ENCODE data around the gene TAS1R2. TPM values are rescaled to one million over a fixed set of nuclear protein-coding genes. Genes with fewer than 3 reads are reported as not detected.

Gene TAS1R2
- polyA plus RNA-seq, 1 of the 3 experiments (the other 2 are of a cell fraction) = not detected

DNA sequence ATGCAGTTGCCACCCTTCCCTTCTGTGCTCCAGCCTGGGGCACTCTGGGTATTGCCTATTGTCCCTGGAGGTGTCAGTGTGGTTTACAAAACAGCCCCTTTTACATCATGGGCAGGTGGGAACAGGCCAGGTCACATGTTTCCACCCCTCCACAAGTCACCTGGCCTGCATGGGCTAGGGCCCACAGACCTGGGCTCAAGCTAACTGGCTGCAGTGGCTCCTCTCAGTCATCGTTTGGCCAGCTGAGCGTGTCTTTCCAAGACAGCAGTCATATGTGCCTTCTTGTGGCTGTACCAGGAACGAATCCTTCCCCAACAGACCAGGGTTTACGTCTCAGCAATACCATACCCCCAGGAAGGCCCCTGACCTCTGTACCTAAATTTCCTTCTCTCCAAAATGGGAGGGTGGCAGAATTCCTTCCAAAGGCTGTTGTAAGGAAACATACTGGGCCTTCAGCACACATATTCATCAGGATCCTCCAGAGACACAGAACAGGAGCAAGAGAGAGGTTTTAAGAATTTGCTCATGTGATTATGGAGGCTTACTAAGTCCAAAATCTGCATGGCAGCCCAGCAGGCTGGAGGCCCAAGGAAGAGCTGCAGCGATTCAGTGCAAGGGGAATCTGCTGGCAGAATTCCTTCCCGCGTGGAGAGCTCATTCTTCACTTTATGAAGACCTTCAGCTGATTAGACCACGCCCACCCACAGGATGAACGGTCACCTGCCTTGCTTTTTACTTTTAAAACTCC is 10.6 kb upstream of the TAS1R2 start:
- H3K4me3 ChIP-seq (ENCODE audit: low read depth in 2 of 2, low read length in 1 of 2) = no peak overlapping the region
- no peak overlapping the region for H3K4me2 ChIP-seq
- no peaks in the 10 kb centered on the region for H4K20me1 ChIP-seq (ENCODE audit: insufficient read depth)
- no peak overlapping the region for H3K9ac ChIP-seq
- H3K79me2 ChIP-seq (ENCODE audit: insufficient read depth) = no peaks in the 10 kb centered on the region
- no peaks in the 10 kb centered on the region; a peak in 1 of 4 replicates for H3K4me1 ChIP-seq (ENCODE audit: control insufficient read depth in 1 of 2, insufficient read depth in 2 of 2, low read depth in 1 of 2, low read length in 1 of 2)
- WGBS (ENCODE audit: low lambda C conversion rate) = 76% methylated on average over 8 of the region's 9 CpGs
- H3F3A ChIP-seq (replicated peaks; ENCODE audit: insufficient read depth) = no peaks in the 10 kb centered on the region
- DNase-seq = no peak
- peaks cover 12% of the 10 kb centered on the region; the same call in 1 of the 2 replicates for H3K27me3 ChIP-seq (ENCODE audit: insufficient read depth)
- POLR2A ChIA-PET = no interaction called here
- H3K27ac ChIP-seq (ENCODE audit: low read depth in 2 of 2, low read length in 1 of 2) = no peak overlapping the region
- H3K9me2 ChIP-seq = no peaks in the 10 kb centered on the region
- H3K9me3 ChIP-seq = no peaks in the 10 kb centered on the region
- no peaks in the 10 kb centered on the region for H3K36me3 ChIP-seq (replicated peaks in 1 of 2; ENCODE audit: control insufficient read depth in 1 of 2, insufficient read depth in 2 of 2, low read length in 1 of 2)
- CTCF ChIA-PET = interaction anchor here (1.0 to 25.9 kb wide), 2 partner anchors 14 to 272 kb away, joined by 3 to 350 read pairs; no protein-coding TSS in a partner anchor
- H2AFZ ChIP-seq (ENCODE audit: low read depth) = no peak overlapping the region
- TF ChIP-seq RCOR1 (IDR thresholded peaks at IDR 0.05; ENCODE audit: low read length) (no peak), SMC3 (IDR thresholded peaks at IDR 0.05; ENCODE audit: low read depth, low read length) (no peak), GABPA (IDR thresholded peaks at IDR 0.05; ENCODE audit: low read depth) (no peak), GATA2 (CRISPR knock-in tag; IDR thresholded peaks at IDR 0.05) (no peak), FOSL2 (IDR thresholded peaks at IDR 0.05; ENCODE audit: borderline replicate concordance, low read depth) (no peak), IRF3 (IDR thresholded peaks at IDR 0.05; ENCODE audit: low read depth, low read length) (no peak), RFX5 (IDR thresholded peaks at IDR 0.05; ENCODE audit: low read length) (no peak), SIN3A (IDR thresholded peaks at IDR 0.05; ENCODE audit: borderline replicate concordance, low read depth, low read length) (no peak), JUND (IDR thresholded peaks at IDR 0.05) (no peak), TEAD4 (IDR thresholded peaks at IDR 0.05; ENCODE audit: borderline replicate concordance, insufficient read depth) (no peak)
- TF ChIP-seq, protein P1, sequence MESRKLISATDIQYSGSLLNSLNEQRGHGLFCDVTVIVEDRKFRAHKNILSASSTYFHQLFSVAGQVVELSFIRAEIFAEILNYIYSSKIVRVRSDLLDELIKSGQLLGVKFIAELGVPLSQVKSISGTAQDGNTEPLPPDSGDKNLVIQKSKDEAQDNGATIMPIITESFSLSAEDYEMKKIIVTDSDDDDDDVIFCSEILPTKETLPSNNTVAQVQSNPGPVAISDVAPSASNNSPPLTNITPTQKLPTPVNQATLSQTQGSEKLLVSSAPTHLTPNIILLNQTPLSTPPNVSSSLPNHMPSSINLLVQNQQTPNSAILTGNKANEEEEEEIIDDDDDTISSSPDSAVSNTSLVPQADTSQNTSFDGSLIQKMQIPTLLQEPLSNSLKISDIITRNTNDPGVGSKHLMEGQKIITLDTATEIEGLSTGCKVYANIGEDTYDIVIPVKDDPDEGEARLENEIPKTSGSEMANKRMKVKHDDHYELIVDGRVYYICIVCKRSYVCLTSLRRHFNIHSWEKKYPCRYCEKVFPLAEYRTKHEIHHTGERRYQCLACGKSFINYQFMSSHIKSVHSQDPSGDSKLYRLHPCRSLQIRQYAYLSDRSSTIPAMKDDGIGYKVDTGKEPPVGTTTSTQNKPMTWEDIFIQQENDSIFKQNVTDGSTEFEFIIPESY (IDR thresholded peaks at IDR 0.05; ENCODE audit: borderline replicate concordance, low read depth) = no peak
- TF ChIP-seq, protein P2, sequence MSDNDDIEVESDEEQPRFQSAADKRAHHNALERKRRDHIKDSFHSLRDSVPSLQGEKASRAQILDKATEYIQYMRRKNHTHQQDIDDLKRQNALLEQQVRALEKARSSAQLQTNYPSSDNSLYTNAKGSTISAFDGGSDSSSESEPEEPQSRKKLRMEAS (IDR thresholded peaks at IDR 0.05; ENCODE audit: low read depth) = no peak

GRCh38 chr1:18868801-18869424 is 9.5 kb upstream of the TAS1R2 start:
- no peaks in the 10 kb centered on the region for H3K79me2 ChIP-seq (ENCODE audit: insufficient read depth)
- ChIA-PET POLR2A (no interaction called here), CTCF (interaction anchor here (1.0 to 25.9 kb wide), 4 partner anchors 15 to 293 kb away, joined by 3 to 350 read pairs (median 3); no protein-coding TSS in a partner anchor)
- no peaks in the 10 kb centered on the region for H3K9me3 ChIP-seq
- DNase-seq = no peak
- H3K4me1 ChIP-seq (ENCODE audit: control insufficient read depth in 1 of 2, insufficient read depth in 2 of 2, low read depth in 1 of 2, low read length in 1 of 2) = no peaks in the 10 kb centered on the region
- 63% methylated on average over 7 of the region's 12 CpGs for WGBS (ENCODE audit: low lambda C conversion rate)
- no peak overlapping the region for H3K27ac ChIP-seq (ENCODE audit: low read depth in 2 of 2, low read length in 1 of 2)
- H3K4me2 ChIP-seq = no peak overlapping the region
- no peak for TF ChIP-seq TEAD4 (IDR thresholded peaks at IDR 0.05; ENCODE audit: borderline replicate concordance, insufficient read depth)
- H3K9ac ChIP-seq = no peak overlapping the region
- peaks cover 14% of the 10 kb centered on the region; the same call in 1 of the 2 replicates for H3K27me3 ChIP-seq (ENCODE audit: insufficient read depth)
- no peaks in the 10 kb centered on the region for H3F3A ChIP-seq (replicated peaks; ENCODE audit: insufficient read depth)
- H3K4me3 ChIP-seq (ENCODE audit: low read depth in 2 of 2, low read length in 1 of 2) = no peak overlapping the region
- H3K36me3 ChIP-seq (replicated peaks in 1 of 2; ENCODE audit: control insufficient read depth in 1 of 2, insufficient read depth in 2 of 2, low read length in 1 of 2) = no peaks in the 10 kb centered on the region
- H3K9me2 ChIP-seq = no peaks in the 10 kb centered on the region
- no peak overlapping the region for H2AFZ ChIP-seq (ENCODE audit: low read depth)
- no peaks in the 10 kb centered on the region for H4K20me1 ChIP-seq (ENCODE audit: insufficient read depth)
